HCT116 (cell line): ENCODE measurements around the gene DGKG. TPM values are rescaled to one million over a fixed set of nuclear protein-coding genes. Genes with fewer than 3 reads are reported as not detected.

ENCODE experiments used
- ATAC-seq: fragments of 200-7000 bp; cut with Tn5 transposase; 2 replicates; pipeline ENCODE4 v1.9.1; 2020; ENCODE audit warnings: mild to moderate bottlenecking, moderate library complexity
- BruUV-seq: library from RNA; stranded (reverse); fragments of 400-500 nt; replicated peaks from 2 replicates; lab custom pipeline; 2021; lab: Mats Ljungman, UMichigan
- CTCF ChIA-PET: fragments of 300-600 bp; sonication (Branson Sonifier 250); formaldehyde crosslinking; loops from one replicate; lab custom pipeline; 2021; ENCODE audit warnings: antibody characterized with exemption; lab: Charles Lee
- POLR2A ChIA-PET: fragments of 300-600, 350-600 bp; sonication (Branson Sonifier 250); formaldehyde crosslinking; loops from one replicate; lab custom pipeline; 2021; ENCODE audit warnings: antibody characterized with exemption; lab: Charles Lee
- RAD21 ChIA-PET, 2 experiments: fragments of 300-600 bp; sonication (Branson Sonifier 250); formaldehyde crosslinking; loops; one replicate each; lab custom pipeline; 2023; ENCODE audit warnings: low total read pairs in 2 of 2; ENCODE audit not compliant: uncharacterized antibody in 2 of 2, unreplicated experiment in 2 of 2, low non-redundant PET in 1 of 2; lab: Charles Lee
- DNase-seq: peaks from one replicate; pipeline ENCODE4 v3.0.0-alpha.2; 2010; ENCODE audit warnings: low read depth, low spot score
- H2AFZ ChIP-seq: fragments of 200-600 bp; shearing (Covaris generic), sonication (generic); 2 replicates; pipeline ENCODE4 v1.6.1; 2017; ENCODE audit warnings: low read depth, mixed run types, mixed read lengths, antibody characterized with exemption, low read length; ENCODE audit not compliant: poor library complexity, severe bottlenecking
- H3K27ac ChIP-seq: 2 replicates; pipeline ENCODE4 v1.5.1; 2012; ENCODE audit warnings: low read depth, low read length
- H3K27me3 ChIP-seq: fragments of 200-600 bp; sonication (generic); 2 replicates; pipeline ENCODE4 v1.6.1; 2016; ENCODE audit warnings: mixed run types, low read length, mixed read lengths; ENCODE audit not compliant: insufficient read depth
- H3K36me3 ChIP-seq, 2 experiments: fragments of 200-500 bp in 1 of 2; fragments of 200-600 bp in 1 of 2; sonication (Bioruptor generic) in 1 of 2; sonication (generic) in 1 of 2; 2 replicates each; pipeline versions ENCODE4 v1.5.1 to v1.6.1; 2014 to 2016; ENCODE audit warnings: low read length in 2 of 2, inconsistent platforms in 1 of 2, mixed read lengths in 1 of 2, mixed run types in 1 of 2; ENCODE audit not compliant: insufficient read depth in 2 of 2, control insufficient read depth in 1 of 2
- H3K4me1 ChIP-seq, 2 experiments: fragments of 200-600 bp in 1 of 2; sonication (generic) in 1 of 2; 2 replicates each; pipeline versions ENCODE4 v1.5.1 to v1.6.1; 2012 to 2017; ENCODE audit warnings: low read length in 2 of 2, inconsistent platforms in 1 of 2, mild to moderate bottlenecking in 1 of 2, mixed read lengths in 1 of 2, mixed run types in 1 of 2, moderate library complexity in 1 of 2; ENCODE audit not compliant: insufficient read depth in 2 of 2, control insufficient read depth in 1 of 2
- H3K4me2 ChIP-seq: fragments of 200-600 bp; sonication (generic); 2 replicates; pipeline ENCODE4 v1.6.1; 2017; ENCODE audit warnings: mixed run types, low read length, mixed read lengths
- H3K4me3 ChIP-seq, 2 experiments: fragments of 200-600 bp in 1 of 2; sonication (generic) in 1 of 2; replicated peaks in 1 of 2; 2 replicates each; pipeline ENCODE4 v1.5.1; 2011 to 2016; ENCODE audit warnings: low read length in 2 of 2, control low read depth in 1 of 2, low read depth in 1 of 2, mild to moderate bottlenecking in 1 of 2, mixed read lengths in 1 of 2, mixed run types in 1 of 2
- H3K79me2 ChIP-seq: fragments of 200-600 bp; sonication (generic); 2 replicates; pipeline ENCODE4 v1.6.1; 2017; ENCODE audit warnings: mild to moderate bottlenecking, mixed run types, low read length, moderate library complexity, mixed read lengths; ENCODE audit not compliant: insufficient read depth
- H3K9ac ChIP-seq: fragments of 200-600 bp; sonication (generic); 2 replicates; pipeline ENCODE4 v1.6.1; 2016; ENCODE audit warnings: low read length, mixed read lengths
- H3K9me2 ChIP-seq: fragments of 200-600 bp; sonication (generic), shearing (Covaris generic); 2 replicates; pipeline ENCODE4 v1.6.1; 2017; ENCODE audit warnings: mixed run types, mild to moderate bottlenecking, moderate library complexity; ENCODE audit not compliant: insufficient read depth
- H3K9me3 ChIP-seq, 2 experiments: fragments of 200-500 bp in 1 of 2; fragments of 200-600 bp in 1 of 2; sonication (Bioruptor generic) in 1 of 2; sonication (generic) in 1 of 2; 2 replicates each; pipeline ENCODE4 v1.6.1; 2014 to 2017; ENCODE audit warnings: low read length in 2 of 2, mixed read lengths in 2 of 2, inconsistent platforms in 1 of 2, low read depth in 1 of 2, mild to moderate bottlenecking in 1 of 2, mixed run types in 1 of 2, moderate library complexity in 1 of 2; ENCODE audit not compliant: control insufficient read depth in 1 of 2, insufficient read depth in 1 of 2
- H4K20me1 ChIP-seq: fragments of 200-600 bp; sonication (generic), shearing (Covaris generic); 2 replicates; pipeline ENCODE4 v1.6.1; 2017; ENCODE audit warnings: mixed run types, mild to moderate bottlenecking, moderate library complexity; ENCODE audit not compliant: insufficient read depth
- ATF3 ChIP-seq: IDR thresholded peaks from 2 replicates; pipeline ENCODE4 v1.6.1; 2012
- ELF1 ChIP-seq: IDR thresholded peaks from 2 replicates; pipeline ENCODE4 v1.6.1; 2012; ENCODE audit warnings: low read depth, borderline replicate concordance
- EZH2 ChIP-seq: fragments of 200-600 bp; sonication (generic); IDR thresholded peaks from 2 replicates; pipeline ENCODE4 v1.6.1; 2017; ENCODE audit warnings: antibody characterized with exemption, mixed run types
- EZH2phosphoT487 ChIP-seq: fragments of 200-600 bp; IDR thresholded peaks from 2 replicates; pipeline ENCODE4 v1.6.1; 2018; ENCODE audit warnings: antibody characterized with exemption, borderline replicate concordance
- FOSL1 ChIP-seq: IDR thresholded peaks from 2 replicates; pipeline ENCODE4 v1.6.1; 2012; ENCODE audit warnings: low read depth
- MAX ChIP-seq: IDR thresholded peaks from 2 replicates; pipeline ENCODE4 v1.6.1; 2012
- POLR2A ChIP-seq: IDR thresholded peaks from 2 replicates; pipeline ENCODE4 v1.7.0; 2011; ENCODE audit warnings: borderline replicate concordance; ENCODE audit not compliant: insufficient read depth, insufficient read length; ENCODE audit errors: extremely low read depth
- POLR2AphosphoS5 ChIP-seq: IDR thresholded peaks from 2 replicates; pipeline ENCODE4 v1.6.1; 2011; ENCODE audit warnings: mild to moderate bottlenecking, low read depth, low read length, moderate library complexity
- RAD21 ChIP-seq: IDR thresholded peaks from 2 replicates; pipeline ENCODE4 v1.6.1; 2012; ENCODE audit warnings: low read depth, mild to moderate bottlenecking
- SIN3A ChIP-seq: IDR thresholded peaks from 2 replicates; pipeline ENCODE4 v1.6.1; 2012; ENCODE audit warnings: low read depth
- SRF ChIP-seq: IDR thresholded peaks from 2 replicates; pipeline ENCODE4 v1.6.1; 2012; ENCODE audit warnings: low read depth
- TCF7L2 ChIP-seq: IDR thresholded peaks from 2 replicates; pipeline ENCODE4 v1.7.0; 2011; ENCODE audit warnings: borderline replicate concordance, inconsistent platforms; ENCODE audit not compliant: insufficient read depth, insufficient read length; ENCODE audit errors: extremely low read depth
- intact Hi-C: fragments of 100-400 bp; cut with micrococcal nuclease; formaldehyde crosslinking; loops from 2 replicates; pipeline ENCODE4 v1.10.0; 2022
- total RNA-seq: library from RNA; stranded (reverse); gene quantifications from one replicate; pipeline ENCODE4 v1.2.1, GENCODE V29; 2021; ENCODE audit not compliant: unreplicated experiment

DGKG gene
- total RNA-seq, 1 experiment from 2014 or later: 4.8 TPM

- BruUV-seq: no TSS peak
- no peaks in the 10 kb centered on the region for H4K20me1 ChIP-seq
- H3K4me3 ChIP-seq: no peak overlapping the region
- H3K79me2 ChIP-seq: no peaks in the 10 kb centered on the region
- ChIA-PET POLR2A (no interaction called here), RAD21 (no interaction called here), CTCF (no interaction called here)
- H3K27me3 ChIP-seq: peaks cover 26% of the 10 kb centered on the region
- intact Hi-C loops: no loop called here
- no peak for TF ChIP-seq POLR2AphosphoS5
- no peak for TF ChIP-seq MAX
- TF ChIP-seq POLR2A: no peak
- no peak for TF ChIP-seq SIN3A
- TF ChIP-seq EZH2: no peak
- no peak for TF ChIP-seq ATF3
- TF ChIP-seq EZH2phosphoT487: no peak
- TF ChIP-seq TCF7L2: no peak
- no peak for TF ChIP-seq ELF1
- no peak for TF ChIP-seq RAD21
- TF ChIP-seq FOSL1: no peak
- no peak for TF ChIP-seq SRF
- H3K9me3 ChIP-seq: no peaks in the 10 kb centered on the region
- no peak overlapping the region for H3K4me2 ChIP-seq
- H3K4me1 ChIP-seq: no peaks in the 10 kb centered on the region
- no peak overlapping the region for H3K27ac ChIP-seq
- no peaks in the 10 kb centered on the region for H3K9me2 ChIP-seq
- no peak overlapping the region for H2AFZ ChIP-seq
- H3K9ac ChIP-seq: no peak overlapping the region
- no peaks in the 10 kb centered on the region for H3K36me3 ChIP-seq
- ATAC-seq (no peak), DNase-seq (no peak)
Observed at GRCh38 chr3:186321746-186322145, 40.3 kb downstream of the DGKG start.
